Ovary (tissue), 3 donors: ENCODE results near the gene LHCGR.

Experiments
- EP300 ChIP-seq: sonication (generic); formaldehyde crosslinking; IDR thresholded peaks from one replicate; pipeline ENCODE4 v1.6.1; 2017; ENCODE audit warnings: antibody characterized with exemption
- POLR2A ChIP-seq: fragments of 450-650 bp; IDR thresholded peaks from one replicate; pipeline ENCODE4 v1.6.1; 2017; ENCODE audit warnings: antibody characterized with exemption, mild to moderate bottlenecking, moderate library complexity
- TF ChIP-seq, protein P1 (sequence below), 3 donors: fragments of 450-650 bp in 2 of 3; fragments of 200-600 bp in 1 of 3; IDR thresholded peaks; one replicate each; pipeline versions ENCODE4 v1.5.1 to v1.8.0; 2016 to 2022; ENCODE audit warnings: antibody characterized with exemption in 3 of 3, mild to moderate bottlenecking in 1 of 3
- donor health status: DM: no; HTN: no; CAD: no.

DNA sequence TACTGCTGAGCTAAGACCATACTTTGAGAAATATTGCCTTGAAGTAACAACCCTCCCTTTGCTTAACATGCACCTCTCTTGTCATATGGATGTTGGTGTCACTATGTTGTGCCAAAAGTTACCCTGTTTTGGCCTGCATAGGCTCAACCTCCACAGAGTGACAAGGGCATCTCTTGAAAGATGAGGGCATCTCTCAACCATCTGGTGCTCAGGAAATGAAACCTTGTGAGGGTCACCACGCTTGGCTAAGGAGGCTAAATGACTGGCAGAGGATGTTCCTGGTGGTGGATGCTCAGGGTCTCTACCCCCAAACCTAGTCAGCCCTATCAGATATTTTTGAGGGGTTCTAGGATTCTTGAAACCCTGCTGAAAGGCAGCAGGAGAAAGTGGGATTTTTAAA, 2.3 kb downstream of the LHCGR start:
- TF ChIP-seq, protein P1, sequence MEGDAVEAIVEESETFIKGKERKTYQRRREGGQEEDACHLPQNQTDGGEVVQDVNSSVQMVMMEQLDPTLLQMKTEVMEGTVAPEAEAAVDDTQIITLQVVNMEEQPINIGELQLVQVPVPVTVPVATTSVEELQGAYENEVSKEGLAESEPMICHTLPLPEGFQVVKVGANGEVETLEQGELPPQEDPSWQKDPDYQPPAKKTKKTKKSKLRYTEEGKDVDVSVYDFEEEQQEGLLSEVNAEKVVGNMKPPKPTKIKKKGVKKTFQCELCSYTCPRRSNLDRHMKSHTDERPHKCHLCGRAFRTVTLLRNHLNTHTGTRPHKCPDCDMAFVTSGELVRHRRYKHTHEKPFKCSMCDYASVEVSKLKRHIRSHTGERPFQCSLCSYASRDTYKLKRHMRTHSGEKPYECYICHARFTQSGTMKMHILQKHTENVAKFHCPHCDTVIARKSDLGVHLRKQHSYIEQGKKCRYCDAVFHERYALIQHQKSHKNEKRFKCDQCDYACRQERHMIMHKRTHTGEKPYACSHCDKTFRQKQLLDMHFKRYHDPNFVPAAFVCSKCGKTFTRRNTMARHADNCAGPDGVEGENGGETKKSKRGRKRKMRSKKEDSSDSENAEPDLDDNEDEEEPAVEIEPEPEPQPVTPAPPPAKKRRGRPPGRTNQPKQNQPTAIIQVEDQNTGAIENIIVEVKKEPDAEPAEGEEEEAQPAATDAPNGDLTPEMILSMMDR (IDR thresholded peaks at IDR 0.05): no peak
- no peak for TF ChIP-seq EP300
- TF ChIP-seq POLR2A: no peak
